ENCODE measurements around the gene PAK6. TPM values are rescaled to one million over a fixed set of nuclear protein-coding genes. Genes with fewer than 3 reads are reported as not detected.
A peak's percentile ranks its signal among the peaks of the same experiment; 100 is the strongest.

The PAK6 gene
- total and polyA plus RNA-seq, 9 of the 15 experiments (the other 6 are each of a cell fraction or from before 2014, with no cell fraction given), result 0.03 to 0.74 (median 0.16) TPM; not detected in 2

DNA sequence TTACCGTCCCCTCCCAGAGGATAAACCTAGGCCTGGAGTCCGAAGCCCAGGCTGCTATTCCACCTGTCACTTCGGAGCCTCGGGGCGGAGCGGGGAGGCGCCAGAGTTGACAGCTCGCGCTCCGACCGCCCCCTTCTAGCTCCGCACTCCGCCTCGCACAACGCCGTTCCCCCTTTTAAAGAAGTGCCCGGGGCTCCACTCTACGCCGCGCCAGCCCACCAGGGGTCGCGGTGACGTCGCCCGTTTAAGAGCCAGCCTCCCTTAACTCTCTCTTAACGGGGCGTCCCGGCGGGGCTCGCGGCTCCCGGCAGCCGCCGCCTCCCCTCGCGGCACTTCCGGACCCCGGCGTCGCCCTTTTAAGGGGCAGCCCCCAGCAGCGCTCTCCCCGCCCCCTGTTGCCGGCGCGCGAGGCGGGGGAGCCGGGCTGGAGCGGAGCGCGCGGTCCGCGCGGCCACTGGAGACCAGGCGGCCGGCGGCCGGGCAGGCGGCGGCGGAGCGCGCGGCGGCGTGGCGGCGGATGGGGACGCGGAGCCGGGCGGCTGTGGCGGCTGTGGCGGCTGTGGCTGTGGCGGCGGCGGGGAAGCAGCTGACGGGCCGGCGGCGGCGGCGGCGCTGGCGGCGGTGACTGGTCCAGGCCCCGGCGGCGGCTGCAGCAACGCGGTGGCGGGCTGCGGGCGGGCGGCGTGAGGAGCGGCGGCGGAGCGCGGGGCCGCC is 84.5 kb downstream of the PAK6 start, which contains the start of gene INAFM2 (continued):
- TF ChIP-seq, protein P1, sequence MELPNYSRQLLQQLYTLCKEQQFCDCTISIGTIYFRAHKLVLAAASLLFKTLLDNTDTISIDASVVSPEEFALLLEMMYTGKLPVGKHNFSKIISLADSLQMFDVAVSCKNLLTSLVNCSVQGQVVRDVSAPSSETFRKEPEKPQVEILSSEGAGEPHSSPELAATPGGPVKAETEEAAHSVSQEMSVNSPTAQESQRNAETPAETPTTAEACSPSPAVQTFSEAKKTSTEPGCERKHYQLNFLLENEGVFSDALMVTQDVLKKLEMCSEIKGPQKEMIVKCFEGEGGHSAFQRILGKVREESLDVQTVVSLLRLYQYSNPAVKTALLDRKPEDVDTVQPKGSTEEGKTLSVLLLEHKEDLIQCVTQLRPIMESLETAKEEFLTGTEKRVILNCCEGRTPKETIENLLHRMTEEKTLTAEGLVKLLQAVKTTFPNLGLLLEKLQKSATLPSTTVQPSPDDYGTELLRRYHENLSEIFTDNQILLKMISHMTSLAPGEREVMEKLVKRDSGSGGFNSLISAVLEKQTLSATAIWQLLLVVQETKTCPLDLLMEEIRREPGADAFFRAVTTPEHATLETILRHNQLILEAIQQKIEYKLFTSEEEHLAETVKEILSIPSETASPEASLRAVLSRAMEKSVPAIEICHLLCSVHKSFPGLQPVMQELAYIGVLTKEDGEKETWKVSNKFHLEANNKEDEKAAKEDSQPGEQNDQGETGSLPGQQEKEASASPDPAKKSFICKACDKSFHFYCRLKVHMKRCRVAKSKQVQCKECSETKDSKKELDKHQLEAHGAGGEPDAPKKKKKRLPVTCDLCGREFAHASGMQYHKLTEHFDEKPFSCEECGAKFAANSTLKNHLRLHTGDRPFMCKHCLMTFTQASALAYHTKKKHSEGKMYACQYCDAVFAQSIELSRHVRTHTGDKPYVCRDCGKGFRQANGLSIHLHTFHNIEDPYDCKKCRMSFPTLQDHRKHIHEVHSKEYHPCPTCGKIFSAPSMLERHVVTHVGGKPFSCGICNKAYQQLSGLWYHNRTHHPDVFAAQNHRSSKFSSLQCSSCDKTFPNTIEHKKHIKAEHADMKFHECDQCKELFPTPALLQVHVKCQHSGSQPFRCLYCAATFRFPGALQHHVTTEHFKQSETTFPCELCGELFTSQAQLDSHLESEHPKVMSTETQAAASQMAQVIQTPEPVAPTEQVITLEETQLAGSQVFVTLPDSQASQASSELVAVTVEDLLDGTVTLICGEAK (IDR thresholded peaks at IDR 0.05), result no peak
- TF ChIP-seq, protein P1 (CRISPR knock-in tag; IDR thresholded peaks at IDR 0.05), result peak; percentile 61; the same call in 1 of the 2 replicates
- TF ChIP-seq BCL6 (CRISPR knock-in tag; IDR thresholded peaks at IDR 0.05), result no peak
- no peak for TF ChIP-seq KLF10 (CRISPR knock-in tag; IDR thresholded peaks at IDR 0.05)
- no peak for TF ChIP-seq MYBL2 (IDR thresholded peaks at IDR 0.05; ENCODE audit: low read depth)
- TF ChIP-seq MYBL2 (CRISPR knock-in tag; IDR thresholded peaks at IDR 0.05; ENCODE audit: borderline replicate concordance), result no peak
- TF ChIP-seq HOXB6 (CRISPR knock-in tag; IDR thresholded peaks at IDR 0.05; ENCODE audit: borderline replicate concordance), result no peak
- TF ChIP-seq, protein P2, sequence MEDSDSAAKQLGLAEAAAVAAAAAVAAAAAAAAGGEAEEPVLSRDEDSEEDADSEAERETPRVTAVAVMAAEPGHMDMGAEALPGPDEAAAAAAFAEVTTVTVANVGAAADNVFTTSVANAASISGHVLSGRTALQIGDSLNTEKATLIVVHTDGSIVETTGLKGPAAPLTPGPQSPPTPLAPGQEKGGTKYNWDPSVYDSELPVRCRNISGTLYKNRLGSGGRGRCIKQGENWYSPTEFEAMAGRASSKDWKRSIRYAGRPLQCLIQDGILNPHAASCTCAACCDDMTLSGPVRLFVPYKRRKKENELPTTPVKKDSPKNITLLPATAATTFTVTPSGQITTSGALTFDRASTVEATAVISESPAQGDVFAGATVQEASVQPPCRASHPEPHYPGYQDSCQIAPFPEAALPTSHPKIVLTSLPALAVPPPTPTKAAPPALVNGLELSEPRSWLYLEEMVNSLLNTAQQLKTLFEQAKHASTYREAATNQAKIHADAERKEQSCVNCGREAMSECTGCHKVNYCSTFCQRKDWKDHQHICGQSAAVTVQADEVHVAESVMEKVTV (CRISPR knock-in tag; IDR thresholded peaks at IDR 0.05), result no peak
- no peak for TF ChIP-seq BRD9 (IDR thresholded peaks at IDR 0.05; ENCODE audit: low read depth, partially characterized antibody)
- TF ChIP-seq TARDBP (IDR thresholded peaks at IDR 0.05), result no peak
- no peak for TF ChIP-seq KAT8 (IDR thresholded peaks at IDR 0.05; ENCODE audit: low read depth)
- no peak for TF ChIP-seq ARNT (IDR thresholded peaks at IDR 0.05)
- TF ChIP-seq TCF3 (CRISPR knock-in tag; IDR thresholded peaks at IDR 0.05), result peak; percentile 23; the same call in 1 of the 2 replicates
- TF ChIP-seq ZNF436 (CRISPR knock-in tag; IDR thresholded peaks at IDR 0.05), result no peak
- TF ChIP-seq MTA2 (IDR thresholded peaks at IDR 0.05; ENCODE audit: low read depth), result no peak
- TF ChIP-seq CCNT2 (IDR thresholded peaks at IDR 0.05; ENCODE audit: borderline replicate concordance, extremely low read depth, insufficient read length, low read depth, low read length), result peak; percentile 94

Data from K562 (cell line).